GM12878 (cell line): ENCODE measurements around the gene ACVR1. TPM values are rescaled to one million over a fixed set of nuclear protein-coding genes. Genes with fewer than 3 reads are reported as not detected.

Source experiments
- ATAC-seq: fragments of 200-7000 bp; cut with Tn5 transposase; 3 replicates; pipeline ENCODE4 v1.9.1; 2020; ENCODE audit warnings: mild to moderate bottlenecking, moderate library complexity
- BruUV-seq: library from RNA; stranded (reverse); fragments of 400-500 nt; replicated peaks from 2 replicates; lab custom pipeline; 2021; lab: Mats Ljungman, UMichigan
- CTCF ChIA-PET: fragments of 300-600 bp; sonication (Branson Sonifier 250); formaldehyde crosslinking; extraction: SDS; loops from one replicate; lab custom pipeline; 2021; ENCODE audit warnings: inconsistent platforms; lab: Yijun Ruan, JAX
- POLR2A ChIA-PET: fragments of 350-600 bp; formaldehyde crosslinking; extraction: SDS; loops from one replicate; lab custom pipeline; 2021; ENCODE audit warnings: inconsistent platforms; lab: Charles Lee
- RAD21 ChIA-PET: fragments of 300-600 bp; sonication (Branson Sonifier 250); formaldehyde crosslinking; loops from one replicate; lab custom pipeline; 2023; ENCODE audit warnings: antibody characterized with exemption; ENCODE audit not compliant: unreplicated experiment; lab: Charles Lee
- SMC1A ChIA-PET: fragments of 300-600 bp; sonication (Branson Sonifier 250); formaldehyde crosslinking; loops from one replicate; lab custom pipeline; 2023; ENCODE audit not compliant: unreplicated experiment, uncharacterized antibody; lab: Charles Lee
- DNase-seq: peaks from one replicate; pipeline ENCODE4 v3.0.0-alpha.2; 2011; ENCODE audit warnings: low read depth, low spot score
- FAIRE-seq: peaks from 3 replicates; lab custom pipeline; 2011; peaks lifted over from hg19 to GRCh38; lab: Jason Lieb, UNC
- H2AFZ ChIP-seq: 2 replicates; pipeline ENCODE4 v1.6.0; 2011; ENCODE audit warnings: low read depth, low read length, control low read depth; ENCODE audit not compliant: control insufficient read depth
- H3K27ac ChIP-seq: 2 replicates; pipeline ENCODE4 v1.5.1; 2011; ENCODE audit warnings: control low read depth; ENCODE audit not compliant: control insufficient read depth, insufficient read depth
- H3K27me3 ChIP-seq, 2 experiments: replicated peaks in 1 of 2; 2 replicates each; pipeline versions ENCODE4 v1.6.0 to v1.6.1; 2011; ENCODE audit warnings: low read length in 1 of 2; ENCODE audit not compliant: control insufficient read depth in 2 of 2, insufficient read depth in 2 of 2
- H3K36me3 ChIP-seq, 2 experiments: 2 replicates each; pipeline ENCODE4 v1.5.1; 2011; ENCODE audit warnings: low read length in 1 of 2; ENCODE audit not compliant: control insufficient read depth in 2 of 2, insufficient read depth in 2 of 2
- H3K4me1 ChIP-seq: 2 replicates; pipeline ENCODE4 v1.6.1; 2011; ENCODE audit warnings: mild to moderate bottlenecking, low read length, moderate library complexity, mixed read lengths; ENCODE audit not compliant: control insufficient read depth, insufficient read depth
- H3K4me2 ChIP-seq: 2 replicates; pipeline ENCODE4 v1.6.0; 2011; ENCODE audit warnings: control low read depth; ENCODE audit not compliant: control insufficient read depth, insufficient read depth
- H3K4me3 ChIP-seq: fragments of 200-600 bp; sonication (generic); 2 replicates; pipeline ENCODE4 v1.5.1; 2016
- H3K79me2 ChIP-seq: 2 replicates; pipeline ENCODE4 v1.6.0; 2011; ENCODE audit warnings: low read length; ENCODE audit not compliant: control insufficient read depth, insufficient read depth
- H3K9ac ChIP-seq: 2 replicates; pipeline ENCODE4 v1.8.0; 2011; ENCODE audit warnings: low read length, control low read depth, mixed read lengths; ENCODE audit not compliant: control insufficient read depth, insufficient read depth
- H3K9me3 ChIP-seq: replicated peaks from 3 replicates; pipeline ENCODE4 v1.5.1; 2011; ENCODE audit warnings: mild to moderate bottlenecking, low read length; ENCODE audit not compliant: control insufficient read depth, insufficient read depth
- H4K20me1 ChIP-seq: 2 replicates; pipeline ENCODE4 v1.6.0; 2011; ENCODE audit not compliant: control insufficient read depth, insufficient read depth
- BCL11A ChIP-seq: IDR thresholded peaks from 2 replicates; pipeline ENCODE4 v1.6.1; 2011; ENCODE audit warnings: low read depth, low read length
- CREB1 ChIP-seq: IDR thresholded peaks from 2 replicates; pipeline ENCODE4 v1.6.1; 2012; ENCODE audit warnings: low read depth, mild to moderate bottlenecking, inconsistent platforms
- ELK1 ChIP-seq: IDR thresholded peaks from 2 replicates; pipeline ENCODE4 v1.6.1; 2012; ENCODE audit warnings: low read depth, low read length, improper control_type of control experiment
- IKZF2 ChIP-seq, 2 experiments: fragments of 450-650 bp; IDR thresholded peaks; 2 replicates each; pipeline ENCODE4 v1.6.1; 2017; ENCODE audit warnings: mild to moderate bottlenecking in 2 of 2, moderate library complexity in 2 of 2
- MAX ChIP-seq: IDR thresholded peaks from 2 replicates; pipeline ENCODE4 v1.6.1; 2012; ENCODE audit warnings: low read depth, low read length, improper control_type of control experiment
- MEF2A ChIP-seq: IDR thresholded peaks from 2 replicates; pipeline ENCODE4 v1.6.1; 2011; ENCODE audit warnings: low read depth, mild to moderate bottlenecking, low read length, moderate library complexity; ENCODE audit not compliant: insufficient read depth
- MLLT1 ChIP-seq: fragments of 450-650 bp; IDR thresholded peaks from 2 replicates; pipeline ENCODE4 v1.6.1; 2016; ENCODE audit warnings: mild to moderate bottlenecking
- NFXL1 ChIP-seq: fragments of 450-650 bp; IDR thresholded peaks from 2 replicates; pipeline ENCODE4 v1.6.1; 2017; ENCODE audit warnings: antibody characterized with exemption, mild to moderate bottlenecking, borderline replicate concordance
- RAD51 ChIP-seq: fragments of 450-650 bp; IDR thresholded peaks from 2 replicates; pipeline ENCODE4 v1.6.1; 2016; ENCODE audit warnings: moderate library complexity, mild to moderate bottlenecking, inconsistent platforms
- STAT1 ChIP-seq: fragments of 450-650 bp; conservative IDR thresholded peaks from 2 replicates; pipeline ENCODE4 v1.6.1; 2014; ENCODE audit warnings: antibody characterized with exemption, mild to moderate bottlenecking
- SUPT20H ChIP-seq: IDR thresholded peaks from 2 replicates; pipeline ENCODE4 v1.6.1; 2011; ENCODE audit warnings: low read depth, mild to moderate bottlenecking, low read length, moderate library complexity, borderline replicate concordance; ENCODE audit not compliant: control insufficient read depth
- YBX1 ChIP-seq: fragments of 450-650 bp; IDR thresholded peaks from 2 replicates; pipeline ENCODE4 v1.6.1; 2016; ENCODE audit warnings: antibody characterized with exemption
- WGBS: methylation state at CpG from one replicate; pipeline ENCODE4 v1.1.6; 2016; ENCODE audit warnings: low lambda C conversion rate; ENCODE audit not compliant: insufficient replicate concordance, insufficient coverage; ENCODE audit errors: missing lambda C conversion rate; 5-methylcytosine and 5-hydroxymethylcytosine counted together
- in situ Hi-C: fragments of 300-500 bp; cut with MboI; formaldehyde crosslinking; loops from 9 replicates; pipeline ENCODE4 v1.14.3; 2018; ENCODE audit warnings: mixed read lengths
- intact Hi-C: fragments of 100-400 bp; cut with micrococcal nuclease; formaldehyde crosslinking; loops from one replicate; pipeline ENCODE4 v1.14.2; 2022; ENCODE audit not compliant: unreplicated experiment
- polyA plus RNA-seq, 11 experiments: library from polyadenylated mRNA; depleted of rRNA in 4 of 11; unstranded in 6 of 11; stranded (reverse) in 5 of 11; fragments of >200 nt; fragmentation: Nextera tagmentation in 4 of 11; fragmentation: Illumina TruSeq in 1 of 11; extraction: Ambion mirVana in 4 of 11; extraction: Trizol in 1 of 11; gene quantifications; 1 replicate in 1 of 11; 2 replicates in 10 of 11; pipeline versions ENCODE4 v1.2.1 to v1.2.3, GENCODE V29; 2011 to 2016; ENCODE audit warnings: inconsistent platforms in 2 of 11, missing spikeins in 2 of 11, low read depth in 1 of 11
- total RNA-seq, 4 experiments: library from RNA; depleted of rRNA in 3 of 4; stranded (reverse); fragments of >200 nt in 3 of 4; fragmentation: Illumina TruSeq in 1 of 4; extraction: Trizol in 1 of 4; gene quantifications; 2 replicates each; pipeline versions ENCODE4 v1.2.1 to v1.2.3, GENCODE V29; 2013 to 2021
- TF ChIP-seq, protein P1 (sequence below): IDR thresholded peaks from 2 replicates; pipeline ENCODE4 v1.6.1; 2011; ENCODE audit warnings: borderline replicate concordance, low read depth, mild to moderate bottlenecking, moderate library complexity, mixed read lengths, low read length; ENCODE audit not compliant: insufficient read depth; ENCODE audit errors: extremely low read length
- TF ChIP-seq, protein P2 (sequence below): fragments of 450-650 bp; IDR thresholded peaks from 2 replicates; pipeline ENCODE4 v1.6.1; 2017; ENCODE audit warnings: mild to moderate bottlenecking
- TF ChIP-seq, protein P3 (sequence below): fragments of 450-650 bp; IDR thresholded peaks from 2 replicates; pipeline ENCODE4 v1.6.1; 2017; ENCODE audit warnings: low read depth, mild to moderate bottlenecking, moderate library complexity
- TF ChIP-seq, protein P4 (sequence below): IDR thresholded peaks from 2 replicates; pipeline ENCODE4 v1.6.1; 2012; ENCODE audit warnings: low read depth, low read length, improper control_type of control experiment

ACVR1 gene
- total and polyA plus RNA-seq, 10 of the 15 experiments (the other 5 are each of a cell fraction or from before 2014, with no cell fraction given) = 0.06 to 0.24 (median 0.14) TPM; not detected in 4

DNA sequence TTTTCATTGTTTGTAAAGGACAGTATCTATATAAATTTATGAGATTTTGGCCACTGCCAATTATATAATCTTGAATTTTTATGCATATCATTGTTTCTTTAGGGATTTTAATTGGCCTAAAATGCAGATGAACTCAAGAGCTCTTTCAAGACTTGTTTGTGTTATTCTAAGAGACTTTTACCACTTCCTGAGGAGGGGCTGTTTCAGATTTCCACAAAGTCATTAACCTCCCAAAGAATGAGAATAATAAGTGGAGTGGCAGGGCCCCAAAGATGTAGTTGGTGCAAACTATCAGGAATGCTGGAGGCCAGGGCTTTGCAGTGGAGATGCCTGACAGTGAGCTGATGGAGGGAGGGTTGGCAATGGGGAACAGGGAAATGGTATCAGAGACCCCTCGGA, 15.5 kb upstream of the ACVR1 start:
- WGBS = 27% methylated on average over 1 of the region's 1 CpG
- H4K20me1 ChIP-seq = no peaks in the 10 kb centered on the region
- no peak overlapping the region for H3K9ac ChIP-seq
- in situ Hi-C loops (no loop called here), intact Hi-C loops (no loop called here)
- H3K4me3 ChIP-seq = no peak overlapping the region
- no TSS peak for BruUV-seq
- H3K79me2 ChIP-seq = no peaks in the 10 kb centered on the region
- CTCF ChIA-PET = interaction anchor here (1.7 kb wide), 1 partner anchor 10 kb away, joined by 5 read pairs; no protein-coding TSS in a partner anchor
- no peak overlapping the region for H3K27ac ChIP-seq
- FAIRE-seq (no peak), DNase-seq (no peak), ATAC-seq (no peak)
- SMC1A ChIA-PET = no interaction called here
- no peaks in the 10 kb centered on the region; a peak in 1 of 4 replicates for H3K27me3 ChIP-seq
- H2AFZ ChIP-seq = no peak overlapping the region
- H3K4me1 ChIP-seq = no peaks in the 10 kb centered on the region
- no peaks in the 10 kb centered on the region for H3K9me3 ChIP-seq
- RAD21 ChIA-PET = no interaction called here
- no peak overlapping the region for H3K4me2 ChIP-seq
- H3K36me3 ChIP-seq = no peaks in the 10 kb centered on the region
- POLR2A ChIA-PET = no interaction called here
- TF ChIP-seq, protein P1, sequence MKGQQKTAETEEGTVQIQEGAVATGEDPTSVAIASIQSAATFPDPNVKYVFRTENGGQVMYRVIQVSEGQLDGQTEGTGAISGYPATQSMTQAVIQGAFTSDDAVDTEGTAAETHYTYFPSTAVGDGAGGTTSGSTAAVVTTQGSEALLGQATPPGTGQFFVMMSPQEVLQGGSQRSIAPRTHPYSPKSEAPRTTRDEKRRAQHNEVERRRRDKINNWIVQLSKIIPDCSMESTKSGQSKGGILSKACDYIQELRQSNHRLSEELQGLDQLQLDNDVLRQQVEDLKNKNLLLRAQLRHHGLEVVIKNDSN = no peak
- TF ChIP-seq RAD51 (no peak), MLLT1 (no peak), MEF2A (no peak), YBX1 (no peak), NFXL1 (no peak), IKZF2 (IDR thresholded peaks at IDR 0.05) (no peak), BCL11A (no peak), SUPT20H (no peak), STAT1 (no peak), ELK1 (no peak), CREB1 (no peak), MAX (no peak)
- TF ChIP-seq, protein P2, sequence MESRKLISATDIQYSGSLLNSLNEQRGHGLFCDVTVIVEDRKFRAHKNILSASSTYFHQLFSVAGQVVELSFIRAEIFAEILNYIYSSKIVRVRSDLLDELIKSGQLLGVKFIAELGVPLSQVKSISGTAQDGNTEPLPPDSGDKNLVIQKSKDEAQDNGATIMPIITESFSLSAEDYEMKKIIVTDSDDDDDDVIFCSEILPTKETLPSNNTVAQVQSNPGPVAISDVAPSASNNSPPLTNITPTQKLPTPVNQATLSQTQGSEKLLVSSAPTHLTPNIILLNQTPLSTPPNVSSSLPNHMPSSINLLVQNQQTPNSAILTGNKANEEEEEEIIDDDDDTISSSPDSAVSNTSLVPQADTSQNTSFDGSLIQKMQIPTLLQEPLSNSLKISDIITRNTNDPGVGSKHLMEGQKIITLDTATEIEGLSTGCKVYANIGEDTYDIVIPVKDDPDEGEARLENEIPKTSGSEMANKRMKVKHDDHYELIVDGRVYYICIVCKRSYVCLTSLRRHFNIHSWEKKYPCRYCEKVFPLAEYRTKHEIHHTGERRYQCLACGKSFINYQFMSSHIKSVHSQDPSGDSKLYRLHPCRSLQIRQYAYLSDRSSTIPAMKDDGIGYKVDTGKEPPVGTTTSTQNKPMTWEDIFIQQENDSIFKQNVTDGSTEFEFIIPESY = no peak
- TF ChIP-seq, protein P3, sequence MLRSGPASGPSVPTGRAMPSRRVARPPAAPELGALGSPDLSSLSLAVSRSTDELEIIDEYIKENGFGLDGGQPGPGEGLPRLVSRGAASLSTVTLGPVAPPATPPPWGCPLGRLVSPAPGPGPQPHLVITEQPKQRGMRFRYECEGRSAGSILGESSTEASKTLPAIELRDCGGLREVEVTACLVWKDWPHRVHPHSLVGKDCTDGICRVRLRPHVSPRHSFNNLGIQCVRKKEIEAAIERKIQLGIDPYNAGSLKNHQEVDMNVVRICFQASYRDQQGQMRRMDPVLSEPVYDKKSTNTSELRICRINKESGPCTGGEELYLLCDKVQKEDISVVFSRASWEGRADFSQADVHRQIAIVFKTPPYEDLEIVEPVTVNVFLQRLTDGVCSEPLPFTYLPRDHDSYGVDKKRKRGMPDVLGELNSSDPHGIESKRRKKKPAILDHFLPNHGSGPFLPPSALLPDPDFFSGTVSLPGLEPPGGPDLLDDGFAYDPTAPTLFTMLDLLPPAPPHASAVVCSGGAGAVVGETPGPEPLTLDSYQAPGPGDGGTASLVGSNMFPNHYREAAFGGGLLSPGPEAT = no peak
- TF ChIP-seq, protein P4, sequence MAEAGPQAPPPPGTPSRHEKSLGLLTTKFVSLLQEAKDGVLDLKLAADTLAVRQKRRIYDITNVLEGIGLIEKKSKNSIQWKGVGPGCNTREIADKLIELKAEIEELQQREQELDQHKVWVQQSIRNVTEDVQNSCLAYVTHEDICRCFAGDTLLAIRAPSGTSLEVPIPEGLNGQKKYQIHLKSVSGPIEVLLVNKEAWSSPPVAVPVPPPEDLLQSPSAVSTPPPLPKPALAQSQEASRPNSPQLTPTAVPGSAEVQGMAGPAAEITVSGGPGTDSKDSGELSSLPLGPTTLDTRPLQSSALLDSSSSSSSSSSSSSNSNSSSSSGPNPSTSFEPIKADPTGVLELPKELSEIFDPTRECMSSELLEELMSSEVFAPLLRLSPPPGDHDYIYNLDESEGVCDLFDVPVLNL = no peak
